Measurements from ENCODE around the gene ZNF765. TPM values are rescaled to one million over a fixed set of nuclear protein-coding genes. Genes with fewer than 3 reads are reported as not detected.
"Not testable (repeated sequence)": the region's sequence is repeated elsewhere in the genome, so short reads cannot be mapped to it uniquely, and the experiment has no call there.

The ZNF765 gene
- total RNA-seq = 32.5 TPM
- polyA plus RNA-seq = 5.7 TPM

GRCh38 chr19:53394974-53395839 lies at the start of gene ZNF765:
Gene ZNF765 (plus strand): TSS chr19:53395149. CDS start chr19:53398016, 2,867 bp downstream.
- H3K4me3 ChIP-seq (ENCODE audit: low read depth, low read length) = peak within 1 kb of the TSS; percentile 65
- peak within 1 kb of the TSS; percentile 75 for H3K27ac ChIP-seq (ENCODE audit: low read depth)
- no peaks in the 10 kb centered on the region for H3K4me1 ChIP-seq (ENCODE audit: insufficient read depth)
- under 1% methylated on average over 58 of the region's 58 CpGs for WGBS
- DNase-seq (ENCODE audit: extremely low spot score) = peak; percentile 80
- no peaks in the 10 kb centered on the region for H3K36me3 ChIP-seq (ENCODE audit: insufficient read depth)

GRCh38 chr19:53355739-53356138 lies 39.2 kb upstream of the ZNF765 start:
- H3K4me1 ChIP-seq (ENCODE audit: insufficient read depth) = no peaks in the 10 kb centered on the region
- 95% methylated on average over 1 of the region's 1 CpG for WGBS
- no peak overlapping the region for H3K27ac ChIP-seq (ENCODE audit: low read depth)
- no peak for DNase-seq (ENCODE audit: extremely low spot score)
- H3K36me3 ChIP-seq (ENCODE audit: insufficient read depth) = peaks cover 7% of the 10 kb centered on the region
- no peak overlapping the region for H3K4me3 ChIP-seq (ENCODE audit: low read depth, low read length)

- Histone ChIP-seq H3K36me3 (ENCODE audit: insufficient read depth) (no peaks in the 10 kb centered on the region), H3K4me1 (ENCODE audit: insufficient read depth) (no peaks in the 10 kb centered on the region), H3K4me3 (ENCODE audit: low read depth, low read length) (no peak overlapping the region), H3K27ac (ENCODE audit: low read depth) (no peak overlapping the region)
- 66% methylated on average over 35 of the region's 35 CpGs for WGBS
- DNase-seq (ENCODE audit: extremely low spot score) = no peak
Observed at GRCh38 chr19:53357821-53358581, 36.9 kb upstream of the ZNF765 start.

- not testable (repeated sequence) for H3K4me1 ChIP-seq (ENCODE audit: insufficient read depth); DNase-seq (ENCODE audit: extremely low spot score); H3K4me3 ChIP-seq (ENCODE audit: low read depth, low read length); H3K36me3 ChIP-seq (ENCODE audit: insufficient read depth); H3K27ac ChIP-seq (ENCODE audit: low read depth)
- WGBS = 92% methylated on average over 10 of the region's 10 CpGs
Observed at GRCh38 chr19:53360056-53360455, 34.9 kb upstream of the ZNF765 start.

- Histone ChIP-seq H3K4me1 (ENCODE audit: insufficient read depth) (no peaks in the 10 kb centered on the region), H3K4me3 (ENCODE audit: low read depth, low read length) (peak within 1 kb of the TSS; percentile 49), H3K27ac (ENCODE audit: low read depth) (peak within 1 kb of the TSS; percentile 59), H3K36me3 (ENCODE audit: insufficient read depth) (no peaks in the 10 kb centered on the region)
- under 1% methylated on average over 45 of the region's 45 CpGs for WGBS
- peak; percentile 64 for DNase-seq (ENCODE audit: extremely low spot score)
Observed at GRCh38 chr19:53365134-53365898, 29.6 kb upstream of the ZNF765 start, which contains the start of gene ZNF525. Gene ZNF525 (plus strand): TSS chr19:53365705. CDS start chr19:53372282, 6,577 bp downstream.

GRCh38 chr19:53365899-53366493 lies 29.0 kb upstream of the ZNF765 start:
- DNase-seq (ENCODE audit: extremely low spot score) = no peak
- Histone ChIP-seq H3K36me3 (ENCODE audit: insufficient read depth) (no peaks in the 10 kb centered on the region), H3K27ac (ENCODE audit: low read depth) (peak overlapping the region; percentile 59), H3K4me3 (ENCODE audit: low read depth, low read length) (peak overlapping the region; percentile 49), H3K4me1 (ENCODE audit: insufficient read depth) (no peaks in the 10 kb centered on the region)
- under 1% methylated on average over 32 of the region's 32 CpGs for WGBS

- Histone ChIP-seq H3K36me3 (ENCODE audit: insufficient read depth) (peaks cover 8% of the 10 kb centered on the region), H3K27ac (ENCODE audit: low read depth) (no peak overlapping the region), H3K4me1 (ENCODE audit: insufficient read depth) (no peaks in the 10 kb centered on the region), H3K4me3 (ENCODE audit: low read depth, low read length) (no peak overlapping the region)
- 86% methylated on average over 4 of the region's 4 CpGs for WGBS
- DNase-seq (ENCODE audit: extremely low spot score) = no peak
Observed at GRCh38 chr19:53372196-53372595, 22.8 kb upstream of the ZNF765 start.

GRCh38 chr19:53374288-53374687 lies 20.7 kb upstream of the ZNF765 start:
- no peak overlapping the region for H3K27ac ChIP-seq (ENCODE audit: low read depth)
- H3K4me1 ChIP-seq (ENCODE audit: insufficient read depth) = no peaks in the 10 kb centered on the region
- no peak for DNase-seq (ENCODE audit: extremely low spot score)
- 63% methylated on average over 3 of the region's 3 CpGs for WGBS
- H3K4me3 ChIP-seq (ENCODE audit: low read depth, low read length) = no peak overlapping the region
- H3K36me3 ChIP-seq (ENCODE audit: insufficient read depth) = peaks cover 13% of the 10 kb centered on the region

GRCh38 chr19:53374743-53375142 lies 20.2 kb upstream of the ZNF765 start:
- Histone ChIP-seq H3K36me3 (ENCODE audit: insufficient read depth) (peaks cover 16% of the 10 kb centered on the region), H3K4me1 (ENCODE audit: insufficient read depth) (no peaks in the 10 kb centered on the region), H3K4me3 (ENCODE audit: low read depth, low read length) (no peak overlapping the region), H3K27ac (ENCODE audit: low read depth) (no peak overlapping the region)
- no peak for DNase-seq (ENCODE audit: extremely low spot score)
- 88% methylated on average over 1 of the region's 1 CpG for WGBS

- Histone ChIP-seq H3K4me3 (ENCODE audit: low read depth, low read length) (no peak overlapping the region), H3K36me3 (ENCODE audit: insufficient read depth) (peaks cover 14% of the 10 kb centered on the region), H3K4me1 (ENCODE audit: insufficient read depth) (no peaks in the 10 kb centered on the region), H3K27ac (ENCODE audit: low read depth) (no peak overlapping the region)
- DNase-seq (ENCODE audit: extremely low spot score) = no peak
- WGBS = 95% methylated on average over 3 of the region's 3 CpGs
Observed at GRCh38 chr19:53381376-53381775, 13.6 kb upstream of the ZNF765 start.

GRCh38 chr19:53388168-53388567 lies 6.8 kb upstream of the ZNF765 start:
- 42% methylated on average over 3 of the region's 3 CpGs for WGBS
- Histone ChIP-seq H3K36me3 (ENCODE audit: insufficient read depth) (no peaks in the 10 kb centered on the region), H3K27ac (ENCODE audit: low read depth) (no peak overlapping the region), H3K4me3 (ENCODE audit: low read depth, low read length) (no peak overlapping the region), H3K4me1 (ENCODE audit: insufficient read depth) (no peaks in the 10 kb centered on the region)
- no peak for DNase-seq (ENCODE audit: extremely low spot score)

- H3K27ac ChIP-seq (ENCODE audit: low read depth) = no peak overlapping the region
- 84% methylated on average over 5 of the region's 5 CpGs for WGBS
Observed at GRCh38 chr19:53388904-53389303, 6.0 kb upstream of the ZNF765 start.

GRCh38 chr19:53389571-53389970 lies 5.4 kb upstream of the ZNF765 start:
- H3K27ac ChIP-seq (ENCODE audit: low read depth) = no peak overlapping the region
- WGBS = 62% methylated on average over 8 of the region's 8 CpGs
- no peaks in the 10 kb centered on the region for H3K4me1 ChIP-seq (ENCODE audit: insufficient read depth)
- DNase-seq (ENCODE audit: extremely low spot score) = no peak
- H3K36me3 ChIP-seq (ENCODE audit: insufficient read depth) = no peaks in the 10 kb centered on the region
- H3K4me3 ChIP-seq (ENCODE audit: low read depth, low read length) = no peak overlapping the region

More at GRCh38 chr19:53388904-53389303, 6.0 kb upstream of the ZNF765 start:
- no peak for DNase-seq (ENCODE audit: extremely low spot score)
- Histone ChIP-seq H3K36me3 (ENCODE audit: insufficient read depth) (no peaks in the 10 kb centered on the region), H3K4me3 (ENCODE audit: low read depth, low read length) (no peak overlapping the region), H3K4me1 (ENCODE audit: insufficient read depth) (no peaks in the 10 kb centered on the region)
